Loucy (cell line): Measurements from ENCODE around the gene USO1.
"Not testable (repeated sequence)": the region's sequence is repeated elsewhere in the genome, so short reads cannot be mapped to it uniquely, and the experiment has no call there.

Source experiments
- H2AFZ ChIP-seq: fragments of 200-600 bp; sonication (generic); 2 replicates; pipeline ENCODE4 v1.6.0; 2016; ENCODE audit warnings: antibody characterized with exemption, mild to moderate bottlenecking, low read length, moderate library complexity
- H3F3A ChIP-seq: fragments of 200-600 bp; 2 replicates; pipeline ENCODE4 v1.6.0; 2016; ENCODE audit warnings: antibody characterized with exemption, low read depth, mild to moderate bottlenecking
- H3K27me3 ChIP-seq: fragments of 200-600 bp; sonication (generic); 2 replicates; pipeline ENCODE4 v1.6.1; 2014; ENCODE audit warnings: low read length, mild to moderate bottlenecking; ENCODE audit not compliant: insufficient read depth, poor library complexity, severe bottlenecking
- H3K36me3 ChIP-seq: fragments of 200-600 bp; sonication (generic); 2 replicates; pipeline ENCODE4 v1.6.1; 2016; ENCODE audit warnings: low read length; ENCODE audit not compliant: insufficient read depth
- H3K4me1 ChIP-seq: fragments of 200-600 bp; sonication (generic); 2 replicates; pipeline ENCODE4 v1.5.1; 2014; ENCODE audit warnings: low read length, mild to moderate bottlenecking; ENCODE audit not compliant: insufficient read depth, poor library complexity, severe bottlenecking
- H3K4me2 ChIP-seq: fragments of 200-600 bp; sonication (generic); 2 replicates; pipeline ENCODE4 v1.6.0; 2014; ENCODE audit warnings: antibody characterized with exemption, low read length, low read depth, mild to moderate bottlenecking; ENCODE audit not compliant: poor library complexity, severe bottlenecking
- H3K4me3 ChIP-seq: fragments of 200-600 bp; sonication (generic); 2 replicates; pipeline ENCODE4 v1.5.1; 2014; ENCODE audit warnings: low read length, mild to moderate bottlenecking, mixed read lengths; ENCODE audit not compliant: poor library complexity, severe bottlenecking
- H3K79me2 ChIP-seq: fragments of 200-600 bp; sonication (generic); 2 replicates; pipeline ENCODE4 v1.6.1; 2014; ENCODE audit warnings: low read length; ENCODE audit not compliant: insufficient read depth
- H3K9ac ChIP-seq: fragments of 200-600 bp; sonication (generic); 2 replicates; pipeline ENCODE4 v1.6.0; 2014; ENCODE audit warnings: mild to moderate bottlenecking, low read depth, low read length, moderate library complexity; ENCODE audit not compliant: poor library complexity, severe bottlenecking
- H3K9me2 ChIP-seq: fragments of 200-600 bp; sonication (generic); replicated peaks from 2 replicates; pipeline ENCODE4 v1.6.1; 2016; ENCODE audit warnings: low read depth, low read length, mixed read lengths
- H3K9me3 ChIP-seq: fragments of 200-600 bp; sonication (generic); 2 replicates; pipeline ENCODE4 v1.6.1; 2014; ENCODE audit warnings: mild to moderate bottlenecking, antibody characterized with exemption, low read length, low read depth; ENCODE audit not compliant: insufficient read depth
- H4K20me1 ChIP-seq: fragments of 200-600 bp; sonication (generic); 2 replicates; pipeline ENCODE4 v1.6.0; 2014; ENCODE audit warnings: antibody characterized with exemption, low read length, mild to moderate bottlenecking; ENCODE audit not compliant: insufficient read depth, poor library complexity, severe bottlenecking
- CTCF ChIP-seq: fragments of 200-600 bp; sonication (generic); conservative IDR thresholded peaks from 2 replicates; pipeline ENCODE4 v1.5.1; 2014; ENCODE audit warnings: mild to moderate bottlenecking, antibody characterized with exemption, low read length
- EZH2phosphoT487 ChIP-seq: fragments of 200-600 bp; IDR thresholded peaks from 2 replicates; pipeline ENCODE4 v1.6.1; 2018; ENCODE audit warnings: antibody characterized with exemption, mild to moderate bottlenecking, moderate library complexity, borderline replicate concordance

Gene USO1

GRCh38 chr4:75685546-75686189 lies 38.7 kb upstream of the USO1 start:
- Histone ChIP-seq H3K4me3 (peak overlapping the region; percentile 16), H3K27me3 (no peaks in the 10 kb centered on the region)
- no peak for TF ChIP-seq EZH2phosphoT487
- no peak for TF ChIP-seq CTCF

GRCh38 chr4:75686346-75686745 lies 38.0 kb upstream of the USO1 start:
- no peaks in the 10 kb centered on the region for H3K27me3 ChIP-seq
- no peak overlapping the region for H2AFZ ChIP-seq
- peak overlapping the region; percentile 30 for H3K4me2 ChIP-seq
- H3K36me3 ChIP-seq: no peaks in the 10 kb centered on the region
- H3K9ac ChIP-seq: no peak overlapping the region
- no peaks in the 10 kb centered on the region for H4K20me1 ChIP-seq
- H3K9me3 ChIP-seq: 0 out of 2 replicates have a peak, but pooled peaks cover 3% of the 10 kb centered on the region
- TF ChIP-seq EZH2phosphoT487 (no peak), CTCF (no peak)
- H3K4me3 ChIP-seq: peak overlapping the region; percentile 16
- no peaks in the 10 kb centered on the region for H3K9me2 ChIP-seq
- H3K4me1 ChIP-seq: peaks cover 13% of the 10 kb centered on the region
- no peaks in the 10 kb centered on the region; the same call in 1 of the 2 replicates for H3F3A ChIP-seq
- H3K79me2 ChIP-seq: no peaks in the 10 kb centered on the region

More at GRCh38 chr4:75685546-75686189, 38.7 kb upstream of the USO1 start:
- Histone ChIP-seq H3K4me1 (peaks cover 13% of the 10 kb centered on the region), H3K79me2 (no peaks in the 10 kb centered on the region), H3K36me3 (no peaks in the 10 kb centered on the region), H3K9me2 (no peaks in the 10 kb centered on the region), H2AFZ (no peak overlapping the region), H3K9me3 (0 out of 2 replicates have a peak, but pooled peaks cover 3% of the 10 kb centered on the region), H3K9ac (no peak overlapping the region), H3K4me2 (peak overlapping the region; percentile 30), H4K20me1 (no peaks in the 10 kb centered on the region), H3F3A (no peaks in the 10 kb centered on the region; the same call in 1 of the 2 replicates)

DNA sequence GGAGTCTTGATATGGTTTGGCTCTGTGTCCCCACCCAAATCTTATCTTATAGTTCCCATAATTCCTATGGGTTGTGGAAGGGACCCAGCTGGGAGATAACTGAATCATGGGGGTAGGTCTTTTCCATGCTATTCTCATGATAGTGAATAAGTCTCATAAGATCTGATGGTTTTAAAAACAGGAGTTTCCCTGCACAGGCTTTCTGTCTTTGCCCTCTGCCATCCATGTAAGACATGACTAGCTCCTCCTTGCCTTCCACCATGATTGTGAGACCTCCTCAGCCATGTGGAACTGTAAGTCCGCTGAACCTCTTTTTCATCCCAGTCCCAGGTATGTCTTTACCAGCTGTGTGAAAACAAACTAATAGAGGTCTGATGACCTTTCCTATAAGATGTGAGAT lies 37.3 kb upstream of the USO1 start:
- H3K9ac ChIP-seq, H3K36me3 ChIP-seq, H3K9me3 ChIP-seq, H2AFZ ChIP-seq, H3K4me3 ChIP-seq, H3K9me2 ChIP-seq, H3K79me2 ChIP-seq, H3K27me3 ChIP-seq, H4K20me1 ChIP-seq, H3F3A ChIP-seq: not testable (repeated sequence)
- peak overlapping the region; percentile 17 for H3K4me2 ChIP-seq
- peaks cover 13% of the 10 kb centered on the region for H3K4me1 ChIP-seq

GRCh38 chr4:75692066-75692465 lies 32.3 kb upstream of the USO1 start:
- not testable (repeated sequence) for H3K9ac ChIP-seq, H4K20me1 ChIP-seq, H3K4me1 ChIP-seq, H3K36me3 ChIP-seq, H3K9me3 ChIP-seq, H3K27me3 ChIP-seq, H3K9me2 ChIP-seq, H3K4me3 ChIP-seq, H3K4me2 ChIP-seq, H3K79me2 ChIP-seq, H2AFZ ChIP-seq, H3F3A ChIP-seq
